Measurements from ENCODE around the gene BBS5. TPM values are rescaled to one million over a fixed set of nuclear protein-coding genes. Genes with fewer than 3 reads are reported as not detected.
"Not testable (repeated sequence)": the region's sequence is repeated elsewhere in the genome, so short reads cannot be mapped to it uniquely, and the experiment has no call there.

Gene BBS5
- polyA plus RNA-seq, 2 of the 4 experiments (the other 2 are of a cell fraction), result 1.7 to 5.3 TPM

DNA sequence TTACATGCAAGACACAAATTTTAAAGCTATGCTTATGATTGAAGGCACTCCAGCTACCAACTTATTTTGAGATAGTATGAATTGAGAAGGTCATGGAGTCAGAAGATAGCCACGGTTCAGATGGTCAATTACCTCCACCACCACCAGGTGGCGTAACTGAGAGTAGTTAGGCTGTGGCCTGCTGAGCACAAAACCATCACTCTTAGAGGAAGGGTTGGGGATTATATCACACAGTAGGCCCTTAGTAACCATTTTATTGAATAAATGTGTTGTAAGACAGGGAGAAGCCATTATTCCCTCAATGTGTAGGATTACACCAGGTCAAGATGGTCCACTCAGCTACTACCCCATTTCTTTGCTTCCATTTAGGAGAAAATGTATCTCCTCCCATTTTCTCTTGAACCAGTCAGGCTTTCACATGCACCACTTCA lies 49.0 kb downstream of the BBS5 start:
- peak; percentile 72 for TF ChIP-seq SMC3 (IDR thresholded peaks at IDR 0.05)
- peak; percentile 46 to 63; a peak in 4 of 5 replicates for TF ChIP-seq RAD21 (conservative IDR thresholded peaks at IDR 0.05 in 1 of 2, IDR thresholded peaks at IDR 0.05 in 1 of 2)
- TF ChIP-seq, protein P1, sequence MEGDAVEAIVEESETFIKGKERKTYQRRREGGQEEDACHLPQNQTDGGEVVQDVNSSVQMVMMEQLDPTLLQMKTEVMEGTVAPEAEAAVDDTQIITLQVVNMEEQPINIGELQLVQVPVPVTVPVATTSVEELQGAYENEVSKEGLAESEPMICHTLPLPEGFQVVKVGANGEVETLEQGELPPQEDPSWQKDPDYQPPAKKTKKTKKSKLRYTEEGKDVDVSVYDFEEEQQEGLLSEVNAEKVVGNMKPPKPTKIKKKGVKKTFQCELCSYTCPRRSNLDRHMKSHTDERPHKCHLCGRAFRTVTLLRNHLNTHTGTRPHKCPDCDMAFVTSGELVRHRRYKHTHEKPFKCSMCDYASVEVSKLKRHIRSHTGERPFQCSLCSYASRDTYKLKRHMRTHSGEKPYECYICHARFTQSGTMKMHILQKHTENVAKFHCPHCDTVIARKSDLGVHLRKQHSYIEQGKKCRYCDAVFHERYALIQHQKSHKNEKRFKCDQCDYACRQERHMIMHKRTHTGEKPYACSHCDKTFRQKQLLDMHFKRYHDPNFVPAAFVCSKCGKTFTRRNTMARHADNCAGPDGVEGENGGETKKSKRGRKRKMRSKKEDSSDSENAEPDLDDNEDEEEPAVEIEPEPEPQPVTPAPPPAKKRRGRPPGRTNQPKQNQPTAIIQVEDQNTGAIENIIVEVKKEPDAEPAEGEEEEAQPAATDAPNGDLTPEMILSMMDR (IDR thresholded peaks at IDR 0.05), result peak; percentile 84
- no peak for TF ChIP-seq NPAS2 (CRISPR knock-in tag; IDR thresholded peaks at IDR 0.05; ENCODE audit: borderline replicate concordance)
- peak; percentile 86 to 98 for ATAC-seq
- no peaks in the 10 kb centered on the region for H3K4me1 ChIP-seq
- H3K4me3 ChIP-seq, result no peak overlapping the region
- DNase-seq (ENCODE audit: low read depth in 1 of 2, low spot score in 1 of 2), result peak; percentile 23 to 66
- H3K4me2 ChIP-seq, result no peak overlapping the region
- WGBS (ENCODE audit: missing lambda C conversion rate), result 0% methylated on average over 2 of the region's 2 CpGs
- H3K27ac ChIP-seq, result no peak overlapping the region
- ChIA-PET CTCF (interaction anchor here (0.8 to 1.7 kb wide), 13 partner anchors 9 to 349 kb away, joined by 3 to 10 read pairs (median 3); partner anchors contain the start of gene BBS5), POLR2A (no interaction called here)
- H3K9me3 ChIP-seq, result no peaks in the 10 kb centered on the region
- no peak for FAIRE-seq

DNA sequence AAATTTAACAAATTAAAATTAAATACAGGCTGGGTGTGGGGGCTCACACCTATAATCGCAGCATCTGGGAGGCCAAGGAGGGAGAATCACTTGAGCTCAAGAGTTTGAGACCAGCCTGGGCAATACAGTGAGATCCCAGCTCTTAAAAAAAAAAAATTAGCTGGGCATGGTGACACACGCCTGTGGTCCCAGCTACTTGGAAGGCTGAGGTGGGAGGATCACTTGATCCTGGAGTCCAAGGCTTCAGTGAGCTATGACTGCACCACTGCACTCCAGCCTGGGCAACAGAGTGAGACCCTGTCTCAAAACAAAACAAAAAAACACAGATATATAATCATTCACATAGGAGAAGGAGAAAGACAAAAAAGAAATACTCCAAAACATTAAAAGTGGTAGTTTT lies 60.2 kb downstream of the BBS5 start:
- H3K4me3 ChIP-seq; CTCF ChIA-PET; H3K4me1 ChIP-seq; ATAC-seq; DNase-seq (ENCODE audit: low read depth in 1 of 2, low spot score in 1 of 2); H3K4me2 ChIP-seq; POLR2A ChIA-PET; H3K9me3 ChIP-seq; H3K27ac ChIP-seq; FAIRE-seq: not testable (repeated sequence)
- WGBS (ENCODE audit: missing lambda C conversion rate), result 91% methylated on average over 2 of the region's 2 CpGs

- no peaks in the 10 kb centered on the region for H3K4me1 ChIP-seq
- POLR2A ChIA-PET, result no interaction called here
- no peak overlapping the region for H3K27ac ChIP-seq
- DNase-seq (ENCODE audit: low read depth in 1 of 2, low spot score in 1 of 2) (no peak), FAIRE-seq (no peak), ATAC-seq (no peak)
- H3K4me3 ChIP-seq, result no peak overlapping the region
- H3K4me2 ChIP-seq, result no peak overlapping the region
- CTCF ChIA-PET, result no interaction called here
- H3K9me3 ChIP-seq, result no peaks in the 10 kb centered on the region
- TF ChIP-seq, protein P2, sequence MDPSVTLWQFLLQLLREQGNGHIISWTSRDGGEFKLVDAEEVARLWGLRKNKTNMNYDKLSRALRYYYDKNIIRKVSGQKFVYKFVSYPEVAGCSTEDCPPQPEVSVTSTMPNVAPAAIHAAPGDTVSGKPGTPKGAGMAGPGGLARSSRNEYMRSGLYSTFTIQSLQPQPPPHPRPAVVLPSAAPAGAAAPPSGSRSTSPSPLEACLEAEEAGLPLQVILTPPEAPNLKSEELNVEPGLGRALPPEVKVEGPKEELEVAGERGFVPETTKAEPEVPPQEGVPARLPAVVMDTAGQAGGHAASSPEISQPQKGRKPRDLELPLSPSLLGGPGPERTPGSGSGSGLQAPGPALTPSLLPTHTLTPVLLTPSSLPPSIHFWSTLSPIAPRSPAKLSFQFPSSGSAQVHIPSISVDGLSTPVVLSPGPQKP (IDR thresholded peaks at IDR 0.05; ENCODE audit: low read depth, low read length), result no peak
- TF ChIP-seq, protein P3, sequence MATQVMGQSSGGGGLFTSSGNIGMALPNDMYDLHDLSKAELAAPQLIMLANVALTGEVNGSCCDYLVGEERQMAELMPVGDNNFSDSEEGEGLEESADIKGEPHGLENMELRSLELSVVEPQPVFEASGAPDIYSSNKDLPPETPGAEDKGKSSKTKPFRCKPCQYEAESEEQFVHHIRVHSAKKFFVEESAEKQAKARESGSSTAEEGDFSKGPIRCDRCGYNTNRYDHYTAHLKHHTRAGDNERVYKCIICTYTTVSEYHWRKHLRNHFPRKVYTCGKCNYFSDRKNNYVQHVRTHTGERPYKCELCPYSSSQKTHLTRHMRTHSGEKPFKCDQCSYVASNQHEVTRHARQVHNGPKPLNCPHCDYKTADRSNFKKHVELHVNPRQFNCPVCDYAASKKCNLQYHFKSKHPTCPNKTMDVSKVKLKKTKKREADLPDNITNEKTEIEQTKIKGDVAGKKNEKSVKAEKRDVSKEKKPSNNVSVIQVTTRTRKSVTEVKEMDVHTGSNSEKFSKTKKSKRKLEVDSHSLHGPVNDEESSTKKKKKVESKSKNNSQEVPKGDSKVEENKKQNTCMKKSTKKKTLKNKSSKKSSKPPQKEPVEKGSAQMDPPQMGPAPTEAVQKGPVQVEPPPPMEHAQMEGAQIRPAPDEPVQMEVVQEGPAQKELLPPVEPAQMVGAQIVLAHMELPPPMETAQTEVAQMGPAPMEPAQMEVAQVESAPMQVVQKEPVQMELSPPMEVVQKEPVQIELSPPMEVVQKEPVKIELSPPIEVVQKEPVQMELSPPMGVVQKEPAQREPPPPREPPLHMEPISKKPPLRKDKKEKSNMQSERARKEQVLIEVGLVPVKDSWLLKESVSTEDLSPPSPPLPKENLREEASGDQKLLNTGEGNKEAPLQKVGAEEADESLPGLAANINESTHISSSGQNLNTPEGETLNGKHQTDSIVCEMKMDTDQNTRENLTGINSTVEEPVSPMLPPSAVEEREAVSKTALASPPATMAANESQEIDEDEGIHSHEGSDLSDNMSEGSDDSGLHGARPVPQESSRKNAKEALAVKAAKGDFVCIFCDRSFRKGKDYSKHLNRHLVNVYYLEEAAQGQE (IDR thresholded peaks at IDR 0.05), result no peak
- no peak for TF ChIP-seq ZNF302 (CRISPR knock-in tag; IDR thresholded peaks at IDR 0.05)
- no peak for TF ChIP-seq POLR2AphosphoS2 (conservative IDR thresholded peaks at IDR 0.05; ENCODE audit: low read length)
- no peak for TF ChIP-seq MAFK (IDR thresholded peaks at IDR 0.05; ENCODE audit: partially characterized antibody)
- no peak for TF ChIP-seq EHMT2 (IDR thresholded peaks at IDR 0.05; ENCODE audit: low read depth)
- no peak for TF ChIP-seq RAD21 (conservative IDR thresholded peaks at IDR 0.05 in 1 of 2, IDR thresholded peaks at IDR 0.05 in 1 of 2)
- TF ChIP-seq, protein P4, sequence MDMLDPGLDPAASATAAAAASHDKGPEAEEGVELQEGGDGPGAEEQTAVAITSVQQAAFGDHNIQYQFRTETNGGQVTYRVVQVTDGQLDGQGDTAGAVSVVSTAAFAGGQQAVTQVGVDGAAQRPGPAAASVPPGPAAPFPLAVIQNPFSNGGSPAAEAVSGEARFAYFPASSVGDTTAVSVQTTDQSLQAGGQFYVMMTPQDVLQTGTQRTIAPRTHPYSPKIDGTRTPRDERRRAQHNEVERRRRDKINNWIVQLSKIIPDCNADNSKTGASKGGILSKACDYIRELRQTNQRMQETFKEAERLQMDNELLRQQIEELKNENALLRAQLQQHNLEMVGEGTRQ (IDR thresholded peaks at IDR 0.05), result no peak
- TF ChIP-seq KDM1A (IDR thresholded peaks at IDR 0.05; ENCODE audit: low read depth), result no peak
- TF ChIP-seq GATA3 (IDR thresholded peaks at IDR 0.05; ENCODE audit: borderline replicate concordance), result no peak
- no peak for TF ChIP-seq FOSB (CRISPR knock-in tag; IDR thresholded peaks at IDR 0.05)
- no peak for TF ChIP-seq SREBF2 (IDR thresholded peaks at IDR 0.05)
- TF ChIP-seq NR3C1 (IDR thresholded peaks at IDR 0.05), result no peak
- TF ChIP-seq HEYL (CRISPR knock-in tag; IDR thresholded peaks at IDR 0.05), result no peak
- WGBS (ENCODE audit: missing lambda C conversion rate), result 92% methylated on average over 2 of the region's 2 CpGs
Observed at GRCh38 chr2:169540146-169540545, 60.9 kb downstream of the BBS5 start.
